GM23248 (cell line): ENCODE results near the gene PYGM. TPM values are rescaled to one million over a fixed set of nuclear protein-coding genes. Genes with fewer than 3 reads are reported as not detected.

ENCODE experiments used
- DNase-seq: peaks from one replicate; pipeline ENCODE4 v3.0.0-alpha.2; 2015
- H2AFZ ChIP-seq: fragments of 200-600 bp; sonication (generic); 2 replicates; pipeline ENCODE4 v1.6.1; 2016; ENCODE audit warnings: antibody characterized with exemption
- H3F3A ChIP-seq: fragments of 200-600 bp; sonication (generic); 2 replicates; pipeline ENCODE4 v1.6.1; 2016; ENCODE audit warnings: mild to moderate bottlenecking, antibody characterized with exemption, mixed run types; ENCODE audit not compliant: insufficient read depth
- H3K27ac ChIP-seq: fragments of 200-600 bp; sonication (generic); 2 replicates; pipeline ENCODE4 v1.5.1; 2016; ENCODE audit warnings: mild to moderate bottlenecking
- H3K27me3 ChIP-seq: fragments of 200-600 bp; sonication (generic); replicated peaks from 2 replicates; pipeline ENCODE4 v1.6.1; 2016; ENCODE audit warnings: mild to moderate bottlenecking; ENCODE audit not compliant: insufficient read depth
- H3K36me3 ChIP-seq: fragments of 200-600 bp; sonication (generic); 2 replicates; pipeline ENCODE4 v1.6.1; 2016; ENCODE audit warnings: low read depth, mild to moderate bottlenecking
- H3K4me1 ChIP-seq: fragments of 200-600 bp; sonication (generic); 2 replicates; pipeline ENCODE4 v1.6.1; 2016; ENCODE audit warnings: mild to moderate bottlenecking; ENCODE audit not compliant: insufficient read depth
- H3K4me2 ChIP-seq: fragments of 200-600 bp; sonication (generic); one replicate; pipeline ENCODE4 v1.6.1; 2016; ENCODE audit warnings: mild to moderate bottlenecking; ENCODE audit not compliant: unreplicated experiment
- H3K4me3 ChIP-seq: fragments of 200-600 bp; sonication (generic); 2 replicates; pipeline ENCODE4 v1.5.1; 2016; ENCODE audit warnings: mild to moderate bottlenecking
- H3K79me2 ChIP-seq: fragments of 200-600 bp; sonication (generic); 2 replicates; pipeline ENCODE4 v1.6.1; 2016; ENCODE audit warnings: mild to moderate bottlenecking; ENCODE audit not compliant: insufficient read depth
- H3K9ac ChIP-seq: fragments of 200-600 bp; sonication (generic); 2 replicates; pipeline ENCODE4 v1.6.1; 2016; ENCODE audit warnings: mild to moderate bottlenecking
- H3K9me2 ChIP-seq: fragments of 200-600 bp; sonication (generic); 2 replicates; pipeline ENCODE4 v1.6.1; 2016; ENCODE audit warnings: mixed run types, mild to moderate bottlenecking, moderate library complexity; ENCODE audit not compliant: insufficient read depth
- H3K9me3 ChIP-seq: fragments of 200-600 bp; sonication (generic); one replicate; pipeline ENCODE4 v1.6.1; 2017; ENCODE audit warnings: low read depth
- H4K20me1 ChIP-seq: fragments of 200-600 bp; sonication (generic); 2 replicates; pipeline ENCODE4 v1.6.0; 2016; ENCODE audit not compliant: insufficient read depth
- EZH2 ChIP-seq: fragments of 200-600 bp; sonication (generic); IDR thresholded peaks from 2 replicates; pipeline ENCODE4 v1.6.1; 2018; ENCODE audit warnings: antibody characterized with exemption, mild to moderate bottlenecking; ENCODE audit not compliant: insufficient read depth, poor library complexity, severe bottlenecking
- EZH2phosphoT487 ChIP-seq: fragments of 200-600 bp; sonication (generic); IDR thresholded peaks from 2 replicates; pipeline ENCODE4 v1.6.1; 2018; ENCODE audit warnings: antibody characterized with exemption, moderate library complexity, mild to moderate bottlenecking, low read depth; ENCODE audit not compliant: insufficient read depth
- WGBS, 2 experiments: methylation state at CpG; one replicate each; pipeline ENCODE4 v1.1.6; 2015 to 2017; ENCODE audit warnings: low lambda C conversion rate in 2 of 2, low coverage in 1 of 2; ENCODE audit errors: missing lambda C conversion rate in 2 of 2; 5-methylcytosine and 5-hydroxymethylcytosine counted together
- in situ Hi-C: fragments of 300-500 bp; cut with MboI; formaldehyde crosslinking; loops from 2 replicates; pipeline ENCODE4 v1.15.0; 2020
- polyA plus RNA-seq: library from polyadenylated mRNA; unstranded; fragments of >200 nt; fragmentation: Nextera tagmentation; extraction: Ambion mirVana; gene quantifications from 2 replicates; pipeline ENCODE4 v1.2.1, GENCODE V29; 2016
- total RNA-seq: library from RNA; depleted of rRNA; stranded (reverse); fragments of >200 nt; shearing (Covaris generic); gene quantifications from 2 replicates; pipeline ENCODE4 v1.2.3, GENCODE V29; 2014

Gene PYGM
- total and polyA plus RNA-seq, 2 experiments from 2014 or later = not detected

DNA sequence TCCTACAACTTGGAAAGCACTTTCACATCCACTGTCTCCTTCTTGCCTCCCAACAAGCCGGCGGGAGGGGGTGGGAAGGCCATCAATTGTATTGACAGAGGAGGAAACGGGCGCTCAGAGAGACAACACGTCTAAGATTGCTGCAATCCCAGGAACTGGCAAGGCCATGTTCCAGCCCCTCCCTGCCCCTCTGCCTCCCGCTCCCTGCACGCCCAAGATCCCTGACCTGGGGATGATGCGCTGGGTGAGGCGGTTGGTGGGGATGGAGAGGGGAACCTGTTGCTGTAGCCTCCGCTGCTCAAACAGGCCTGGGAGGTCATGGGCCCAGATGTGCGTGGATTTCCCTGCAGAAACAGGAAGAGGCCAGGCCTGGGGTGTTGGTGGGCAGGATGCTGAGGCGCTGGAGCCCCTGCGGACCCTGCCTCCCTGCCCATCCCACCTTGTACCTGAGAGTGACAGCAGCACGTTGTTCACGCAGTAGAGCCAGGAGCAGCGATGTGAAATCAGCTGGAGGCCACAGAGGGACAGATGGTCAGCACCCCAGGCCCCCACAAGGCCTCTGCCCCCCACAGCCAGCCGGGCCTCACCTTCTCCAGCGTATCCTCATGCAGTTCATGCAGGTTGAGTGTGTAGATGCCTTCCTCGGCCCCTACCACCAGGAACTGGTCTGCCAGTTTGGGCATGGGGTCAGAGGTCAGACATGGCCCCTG, 36.4 kb upstream of the PYGM start:
- Histone ChIP-seq H2AFZ (no peak overlapping the region), H3F3A (no peaks in the 10 kb centered on the region), H3K4me2 (no peak overlapping the region), H3K9me3 (no peaks in the 10 kb centered on the region), H3K27ac (no peak overlapping the region), H3K9me2 (no peaks in the 10 kb centered on the region), H3K4me1 (no peaks in the 10 kb centered on the region), H3K9ac (no peak overlapping the region), H3K27me3 (no peaks in the 10 kb centered on the region), H4K20me1 (no peaks in the 10 kb centered on the region), H3K79me2 (no peaks in the 10 kb centered on the region), H3K36me3 (no peaks in the 10 kb centered on the region), H3K4me3 (no peak overlapping the region)
- in situ Hi-C loops = no loop called here
- 84 to 88% methylated on average over 17 of the region's 19 CpGs for WGBS, 2 experiments
- DNase-seq = no peak
- no peak for TF ChIP-seq EZH2phosphoT487
- no peak for TF ChIP-seq EZH2

DNA sequence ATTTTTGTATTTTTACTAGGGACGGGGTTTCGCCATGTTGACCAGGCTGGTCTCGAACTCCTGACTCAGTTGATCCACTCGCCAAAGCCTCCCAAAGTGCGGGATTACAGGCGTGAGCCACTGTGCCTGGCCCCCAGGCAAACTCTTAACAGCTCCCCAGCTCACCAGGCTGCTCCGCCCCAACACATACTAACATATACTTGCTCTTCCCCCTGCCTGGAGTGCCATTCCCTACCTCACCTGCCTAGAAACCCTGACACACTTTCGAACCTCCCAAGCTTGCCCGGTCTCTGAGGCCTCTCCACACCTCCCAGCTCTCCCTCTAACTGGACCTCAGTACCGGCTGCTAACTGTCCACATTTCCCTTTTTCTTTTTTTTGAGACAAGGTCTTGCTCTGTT, 34.8 kb upstream of the PYGM start:
- H3K27me3 ChIP-seq = no peaks in the 10 kb centered on the region
- no peak overlapping the region for H3K4me3 ChIP-seq
- H3F3A ChIP-seq = no peaks in the 10 kb centered on the region
- H3K36me3 ChIP-seq = no peaks in the 10 kb centered on the region
- no peaks in the 10 kb centered on the region for H4K20me1 ChIP-seq
- no peak overlapping the region for H2AFZ ChIP-seq
- no peaks in the 10 kb centered on the region for H3K4me1 ChIP-seq
- in situ Hi-C loops = no loop called here
- H3K79me2 ChIP-seq = no peaks in the 10 kb centered on the region
- no peak overlapping the region for H3K9ac ChIP-seq
- no peak overlapping the region for H3K27ac ChIP-seq
- no peak overlapping the region for H3K4me2 ChIP-seq
- TF ChIP-seq EZH2phosphoT487 (no peak), EZH2 (no peak)
- no peaks in the 10 kb centered on the region for H3K9me2 ChIP-seq
- DNase-seq = no peak
- no peaks in the 10 kb centered on the region for H3K9me3 ChIP-seq
- 98 to 99% methylated on average over 8 to 10 of the region's 10 CpGs for WGBS, 2 experiments

DNA sequence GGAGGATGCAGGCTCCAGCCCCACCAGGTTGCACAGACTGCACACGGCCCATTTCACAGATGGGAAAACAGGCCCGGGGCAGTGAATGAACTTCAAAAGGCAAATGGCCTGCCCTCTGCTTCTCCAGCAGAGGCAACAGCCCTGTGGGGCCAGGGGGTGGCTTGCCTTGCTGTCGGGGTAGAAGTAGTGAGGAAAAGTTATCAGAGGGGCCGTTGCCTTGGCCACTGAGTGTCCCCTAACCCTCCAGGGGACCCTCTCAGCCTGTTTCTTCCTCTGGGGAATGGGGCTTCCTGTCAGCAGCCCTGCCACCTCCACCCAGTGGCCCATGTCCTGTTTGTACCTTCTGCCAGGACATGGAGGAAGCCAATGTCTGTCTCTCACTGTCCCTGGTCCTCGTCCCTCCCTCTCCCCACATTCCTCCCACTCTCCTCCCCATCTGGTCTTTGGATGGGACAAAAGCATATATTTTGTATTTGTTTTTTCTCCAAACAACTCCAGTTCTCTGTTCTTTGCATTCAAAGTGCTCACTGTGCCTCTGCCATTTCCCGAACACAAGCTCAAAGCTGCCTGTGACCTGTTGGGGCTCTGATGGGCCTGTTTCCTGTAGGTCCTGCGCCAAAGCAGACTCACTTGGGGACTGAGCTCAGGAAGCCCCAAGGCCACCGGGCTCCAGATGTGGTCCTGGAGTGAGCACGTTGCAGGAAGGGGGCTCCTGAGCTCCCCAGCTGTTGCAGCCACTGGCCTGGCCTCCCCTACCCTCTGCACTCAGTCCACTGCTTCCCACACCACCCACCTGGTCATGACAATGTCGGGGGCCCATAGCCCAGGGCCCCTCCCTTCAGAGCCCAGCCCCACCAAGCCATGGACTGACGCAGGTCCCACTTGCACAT, 33.7 kb upstream of the PYGM start:
- H3F3A ChIP-seq = no peaks in the 10 kb centered on the region
- no peaks in the 10 kb centered on the region for H3K4me1 ChIP-seq
- DNase-seq = no peak
- H3K27ac ChIP-seq = no peak overlapping the region
- H3K9me2 ChIP-seq = no peaks in the 10 kb centered on the region
- H2AFZ ChIP-seq = no peak overlapping the region
- WGBS, 2 experiments = 76% methylated on average over 11 of the region's 11 CpGs
- no peaks in the 10 kb centered on the region for H3K9me3 ChIP-seq
- no peaks in the 10 kb centered on the region for H4K20me1 ChIP-seq
- no peaks in the 10 kb centered on the region for H3K27me3 ChIP-seq
- in situ Hi-C loops = no loop called here
- H3K9ac ChIP-seq = no peak overlapping the region
- H3K4me2 ChIP-seq = no peak overlapping the region
- no peak overlapping the region for H3K4me3 ChIP-seq
- TF ChIP-seq EZH2 = no peak
- no peak for TF ChIP-seq EZH2phosphoT487
- no peaks in the 10 kb centered on the region for H3K79me2 ChIP-seq
- H3K36me3 ChIP-seq = no peaks in the 10 kb centered on the region

DNA sequence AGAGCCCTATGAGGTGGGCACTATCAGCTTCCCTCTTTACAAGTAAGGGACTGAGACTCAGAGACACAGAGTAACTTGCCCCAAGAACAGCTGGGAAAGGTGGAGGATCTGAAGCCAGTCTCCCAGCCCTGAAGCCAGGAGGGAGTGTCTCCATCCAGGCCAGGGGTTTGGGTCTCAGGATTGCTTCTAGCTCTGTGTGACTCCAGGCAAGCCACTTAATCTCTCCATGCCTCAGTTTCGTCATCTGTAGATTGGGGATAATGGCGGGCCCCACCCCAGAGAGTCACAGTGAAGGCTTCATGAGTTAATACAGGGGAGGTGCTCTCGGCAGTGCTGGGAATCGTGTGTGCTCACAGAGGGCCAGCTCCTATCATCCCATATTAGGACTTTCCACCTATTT, 32.7 kb upstream of the PYGM start:
- TF ChIP-seq EZH2phosphoT487 (no peak), EZH2 (no peak)
- 83 to 86% methylated on average over 4 of the region's 4 CpGs for WGBS, 2 experiments
- Histone ChIP-seq H2AFZ (no peak overlapping the region), H4K20me1 (no peaks in the 10 kb centered on the region), H3K4me3 (no peak overlapping the region), H3K27me3 (no peaks in the 10 kb centered on the region), H3K9ac (no peak overlapping the region), H3K4me2 (no peak overlapping the region), H3F3A (no peaks in the 10 kb centered on the region), H3K9me3 (no peaks in the 10 kb centered on the region), H3K4me1 (no peaks in the 10 kb centered on the region), H3K27ac (no peak overlapping the region), H3K36me3 (no peaks in the 10 kb centered on the region), H3K79me2 (no peaks in the 10 kb centered on the region), H3K9me2 (no peaks in the 10 kb centered on the region)
- DNase-seq = no peak
- in situ Hi-C loops = no loop called here
